ENCODE measurements around the gene STRADA.
A peak's percentile ranks its signal among the peaks of the same experiment; 100 is the strongest.

STRADA gene, protein sequence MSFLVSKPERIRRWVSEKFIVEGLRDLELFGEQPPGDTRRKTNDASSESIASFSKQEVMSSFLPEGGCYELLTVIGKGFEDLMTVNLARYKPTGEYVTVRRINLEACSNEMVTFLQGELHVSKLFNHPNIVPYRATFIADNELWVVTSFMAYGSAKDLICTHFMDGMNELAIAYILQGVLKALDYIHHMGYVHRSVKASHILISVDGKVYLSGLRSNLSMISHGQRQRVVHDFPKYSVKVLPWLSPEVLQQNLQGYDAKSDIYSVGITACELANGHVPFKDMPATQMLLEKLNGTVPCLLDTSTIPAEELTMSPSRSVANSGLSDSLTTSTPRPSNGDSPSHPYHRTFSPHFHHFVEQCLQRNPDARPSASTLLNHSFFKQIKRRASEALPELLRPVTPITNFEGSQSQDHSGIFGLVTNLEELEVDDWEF

DNA sequence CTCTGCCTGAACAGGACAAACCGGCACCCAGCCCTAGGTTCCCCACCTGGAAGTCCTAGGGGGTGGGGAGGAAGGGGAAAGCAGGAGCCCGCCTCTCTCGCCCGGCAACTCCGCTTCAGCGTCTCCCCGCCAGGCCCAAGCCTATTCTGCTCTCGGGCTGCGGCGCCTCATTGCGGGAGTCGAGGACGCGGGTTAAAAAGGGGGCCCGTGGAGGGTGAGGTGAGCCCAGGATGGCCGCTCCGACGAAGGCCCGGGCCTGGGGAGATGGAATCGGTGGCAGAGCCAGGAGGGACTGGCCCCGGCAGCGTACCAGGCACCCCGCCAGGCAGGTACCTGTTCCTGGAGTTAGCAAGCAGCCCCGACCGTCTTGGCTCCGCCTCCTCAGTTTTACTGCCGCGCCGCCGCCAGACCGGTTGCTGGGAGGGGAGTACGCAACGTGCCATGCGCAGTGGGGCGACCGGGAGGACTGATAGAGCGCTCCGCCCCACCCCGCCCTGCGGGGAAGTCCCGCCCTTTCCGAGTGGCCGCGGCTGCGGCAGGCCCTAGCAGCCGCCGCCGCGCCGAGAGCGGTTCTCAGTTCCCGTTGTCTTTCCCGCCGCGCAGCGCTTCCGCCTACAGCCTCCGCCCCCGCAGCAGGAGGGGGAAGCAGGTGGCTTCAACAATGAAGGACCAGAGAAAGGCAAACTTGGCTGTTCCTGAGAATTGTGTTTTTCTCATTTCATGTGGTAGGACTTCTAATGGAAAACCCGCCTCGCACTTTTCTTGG, at the start of gene STRADA:
Gene STRADA, minus strand, starts transcription at position 392 of the 766 bp plus-strand sequence. CDS start 13,430 bp downstream, outside the sequence.
- no peaks in the 10 kb centered on the region for H3K9me3 ChIP-seq
- peaks cover 55 to 59% of the 10 kb centered on the region in 2 experiments for H3K4me1 ChIP-seq (ENCODE audit: control insufficient read depth in 1 of 2, insufficient read depth in 1 of 2, low read depth in 1 of 2, low read length in 1 of 2)
- no peaks in the 10 kb centered on the region for H3K27me3 ChIP-seq
- H3K4me3 ChIP-seq (ENCODE audit: low read depth in 1 of 2, low read length in 1 of 2) = peak within 1 kb of the TSS; percentile 77 to 92
- TF ChIP-seq, protein P1, sequence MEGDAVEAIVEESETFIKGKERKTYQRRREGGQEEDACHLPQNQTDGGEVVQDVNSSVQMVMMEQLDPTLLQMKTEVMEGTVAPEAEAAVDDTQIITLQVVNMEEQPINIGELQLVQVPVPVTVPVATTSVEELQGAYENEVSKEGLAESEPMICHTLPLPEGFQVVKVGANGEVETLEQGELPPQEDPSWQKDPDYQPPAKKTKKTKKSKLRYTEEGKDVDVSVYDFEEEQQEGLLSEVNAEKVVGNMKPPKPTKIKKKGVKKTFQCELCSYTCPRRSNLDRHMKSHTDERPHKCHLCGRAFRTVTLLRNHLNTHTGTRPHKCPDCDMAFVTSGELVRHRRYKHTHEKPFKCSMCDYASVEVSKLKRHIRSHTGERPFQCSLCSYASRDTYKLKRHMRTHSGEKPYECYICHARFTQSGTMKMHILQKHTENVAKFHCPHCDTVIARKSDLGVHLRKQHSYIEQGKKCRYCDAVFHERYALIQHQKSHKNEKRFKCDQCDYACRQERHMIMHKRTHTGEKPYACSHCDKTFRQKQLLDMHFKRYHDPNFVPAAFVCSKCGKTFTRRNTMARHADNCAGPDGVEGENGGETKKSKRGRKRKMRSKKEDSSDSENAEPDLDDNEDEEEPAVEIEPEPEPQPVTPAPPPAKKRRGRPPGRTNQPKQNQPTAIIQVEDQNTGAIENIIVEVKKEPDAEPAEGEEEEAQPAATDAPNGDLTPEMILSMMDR (IDR thresholded peaks at IDR 0.05) = peak; percentile 57
- H3K27ac ChIP-seq = peak within 1 kb of the TSS; percentile 98
- H3K36me3 ChIP-seq = peaks cover 8% of the 10 kb centered on the region

DNA sequence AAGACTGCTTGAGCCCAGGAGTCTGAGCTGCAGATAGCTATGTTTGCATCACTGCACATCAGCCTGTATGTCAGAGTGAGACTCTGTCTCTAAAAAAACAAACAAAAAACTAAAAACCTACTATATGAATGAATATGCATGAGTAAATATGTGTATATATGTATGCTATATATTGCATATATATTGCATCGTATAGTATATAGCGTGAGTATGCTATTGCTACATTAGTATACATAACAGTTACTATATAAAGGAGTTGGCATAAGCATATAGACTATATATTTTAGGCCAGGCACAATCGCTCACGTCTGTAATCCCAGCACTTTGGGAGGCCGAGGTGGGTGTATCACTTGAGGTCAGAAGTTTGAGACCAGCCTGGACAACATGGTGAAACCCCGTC, 48.5 kb upstream of the STRADA start:
- peaks cover 76% of the 10 kb centered on the region for H3K36me3 ChIP-seq
- H3K4me3 ChIP-seq (ENCODE audit: low read depth in 1 of 2, low read length in 1 of 2) = no peak overlapping the region
- H3K9me3 ChIP-seq = no peaks in the 10 kb centered on the region
- no peaks in the 10 kb centered on the region for H3K4me1 ChIP-seq (ENCODE audit: control insufficient read depth in 1 of 2, insufficient read depth in 1 of 2, low read depth in 1 of 2, low read length in 1 of 2)
- TF ChIP-seq, protein P1 (IDR thresholded peaks at IDR 0.05) = no peak
- H3K27me3 ChIP-seq = no peaks in the 10 kb centered on the region
- H3K27ac ChIP-seq = no peak overlapping the region

DNA sequence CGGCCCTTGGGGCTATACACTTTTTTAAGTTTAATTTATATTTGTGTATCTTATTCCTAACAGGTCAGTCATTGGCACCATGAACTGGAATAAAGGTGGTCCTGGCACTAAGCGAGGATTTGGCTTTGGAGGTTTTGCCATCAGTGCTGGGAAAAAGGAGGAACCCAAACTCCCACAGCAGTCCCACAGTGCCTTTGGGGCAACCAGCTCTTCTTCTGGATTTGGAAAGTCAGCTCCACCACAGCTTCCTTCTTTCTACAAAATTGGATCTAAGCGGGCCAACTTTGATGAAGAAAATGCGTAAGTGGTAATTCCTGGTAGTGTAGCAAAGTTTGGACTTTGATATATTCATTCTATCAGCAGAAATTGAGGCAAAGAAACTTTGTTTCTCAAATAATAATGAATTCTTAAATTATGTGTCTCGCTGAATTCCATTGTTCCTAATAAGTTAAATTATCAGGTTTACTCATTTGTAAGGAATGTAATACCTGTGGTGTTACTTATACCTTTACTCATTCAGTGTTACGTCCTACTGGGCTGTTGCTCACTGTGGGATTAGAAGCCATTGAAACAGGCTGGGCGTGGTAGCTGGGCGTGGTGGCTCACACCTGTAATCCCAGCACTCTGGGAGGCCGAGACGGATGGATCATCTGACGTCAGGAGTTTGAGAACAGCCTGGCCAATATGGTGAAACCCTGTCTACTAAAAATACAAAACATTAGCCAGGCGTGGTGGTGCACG, 45.5 kb upstream of the STRADA start:
- H3K27ac ChIP-seq = peak overlapping the region; percentile 30

DNA sequence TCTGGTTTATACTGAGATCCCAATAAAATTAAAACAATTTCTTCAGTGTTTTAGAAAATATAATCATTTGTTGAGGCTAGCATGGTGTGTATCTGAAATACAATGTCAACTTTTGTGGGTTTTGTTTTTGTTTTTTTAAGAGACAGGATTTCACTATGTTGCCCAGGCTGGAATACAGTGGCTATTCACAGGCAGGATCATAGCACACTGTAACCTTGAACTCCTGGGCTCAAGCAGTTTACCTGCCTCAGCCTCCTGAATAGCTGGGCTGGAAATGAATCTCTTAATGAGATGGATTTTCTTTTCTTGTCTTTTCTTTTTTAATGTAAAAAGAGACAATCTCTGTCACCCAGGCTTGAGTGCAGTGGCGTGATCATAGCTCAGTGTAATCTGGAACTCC, 44.5 kb upstream of the STRADA start:
- Histone ChIP-seq H3K36me3 (peaks cover 51% of the 10 kb centered on the region), H3K27ac (no peak overlapping the region)

More for the DNA sequence above, 45.5 kb upstream of the STRADA start:
- Histone ChIP-seq H3K9me3 (no peaks in the 10 kb centered on the region), H3K27me3 (no peaks in the 10 kb centered on the region), H3K4me3 (ENCODE audit: low read depth in 1 of 2, low read length in 1 of 2) (no peak overlapping the region), H3K4me1 (ENCODE audit: control insufficient read depth in 1 of 2, insufficient read depth in 1 of 2, low read depth in 1 of 2, low read length in 1 of 2) (no peaks in the 10 kb centered on the region), H3K36me3 (peaks cover 61% of the 10 kb centered on the region)
- TF ChIP-seq, protein P1 (IDR thresholded peaks at IDR 0.05) = no peak

DNA sequence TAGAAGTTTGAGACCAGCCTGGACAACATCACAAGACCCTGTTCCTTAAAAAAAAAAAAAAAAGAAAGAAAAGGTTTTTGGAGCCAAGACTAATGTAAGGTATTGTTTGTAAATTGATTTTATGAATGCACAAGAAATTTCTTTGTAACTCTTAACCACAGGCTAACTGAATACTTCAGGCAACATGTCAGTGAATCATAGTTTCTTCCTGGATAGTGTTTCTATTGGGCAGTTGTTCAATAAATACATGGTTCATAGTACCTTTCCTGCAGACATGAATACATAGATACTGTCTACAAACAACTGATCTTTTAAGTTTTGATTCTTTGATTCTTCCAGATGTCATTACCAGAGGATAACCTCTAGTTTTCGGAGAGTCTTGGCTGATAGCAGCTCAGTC, 44.0 kb upstream of the STRADA start:
- H3K4me3 ChIP-seq (ENCODE audit: low read depth in 1 of 2, low read length in 1 of 2) = no peak overlapping the region
- peaks cover 47% of the 10 kb centered on the region for H3K36me3 ChIP-seq
- TF ChIP-seq, protein P1 (IDR thresholded peaks at IDR 0.05) = no peak
- no peak overlapping the region for H3K27ac ChIP-seq
- H3K9me3 ChIP-seq = no peaks in the 10 kb centered on the region
- H3K27me3 ChIP-seq = no peaks in the 10 kb centered on the region
- no peaks in the 10 kb centered on the region for H3K4me1 ChIP-seq (ENCODE audit: control insufficient read depth in 1 of 2, insufficient read depth in 1 of 2, low read depth in 1 of 2, low read length in 1 of 2)

More for the DNA sequence above, 44.5 kb upstream of the STRADA start:
- H3K27me3 ChIP-seq = no peaks in the 10 kb centered on the region
- no peaks in the 10 kb centered on the region for H3K4me1 ChIP-seq (ENCODE audit: control insufficient read depth in 1 of 2, insufficient read depth in 1 of 2, low read depth in 1 of 2, low read length in 1 of 2)
- TF ChIP-seq, protein P1 (IDR thresholded peaks at IDR 0.05) = no peak
- no peak overlapping the region for H3K4me3 ChIP-seq (ENCODE audit: low read depth in 1 of 2, low read length in 1 of 2)
- H3K9me3 ChIP-seq = no peaks in the 10 kb centered on the region
